KMS-11 (cell line): ENCODE results near the gene EGLN1.

Source experiments
- H2AFZ ChIP-seq: fragments of 200-600 bp; sonication (generic); 2 replicates; pipeline ENCODE4 v1.6.1; 2016; ENCODE audit warnings: antibody characterized with exemption, mixed run types, low read depth
- H3K27ac ChIP-seq: fragments of 200-600 bp; sonication (generic); 2 replicates; pipeline ENCODE4 v1.6.1; 2016; ENCODE audit warnings: mild to moderate bottlenecking, mixed run types
- H3K27me3 ChIP-seq: fragments of 200-600 bp; sonication (generic); 2 replicates; pipeline ENCODE4 v1.6.1; 2017; ENCODE audit warnings: mild to moderate bottlenecking, low read depth, mixed run types, moderate library complexity; ENCODE audit not compliant: insufficient read depth
- H3K36me3 ChIP-seq: fragments of 200-600 bp; sonication (generic); 2 replicates; pipeline ENCODE4 v1.6.1; 2017; ENCODE audit warnings: mild to moderate bottlenecking, mixed run types; ENCODE audit not compliant: insufficient read depth
- H3K4me1 ChIP-seq: fragments of 200-600 bp; sonication (generic); 2 replicates; pipeline ENCODE4 v1.6.1; 2016; ENCODE audit warnings: mild to moderate bottlenecking, low read depth, mixed run types; ENCODE audit not compliant: poor library complexity, severe bottlenecking
- H3K4me2 ChIP-seq: fragments of 200-600 bp; sonication (generic); 2 replicates; pipeline ENCODE4 v1.7.0; 2016; ENCODE audit warnings: mild to moderate bottlenecking, mixed run types
- H3K4me3 ChIP-seq: fragments of 200-600 bp; sonication (generic); IDR thresholded peaks from 2 replicates; pipeline ENCODE4 v1.6.1; 2017; ENCODE audit warnings: low read depth, low read length, mixed read lengths; ENCODE audit not compliant: insufficient read depth
- H3K79me2 ChIP-seq: fragments of 200-600 bp; sonication (generic); 2 replicates; pipeline ENCODE4 v1.6.1; 2016; ENCODE audit warnings: low read depth, mixed run types; ENCODE audit not compliant: insufficient read depth
- H3K9ac ChIP-seq: fragments of 200-600 bp; sonication (generic); 2 replicates; pipeline ENCODE4 v1.6.1; 2016; ENCODE audit warnings: mild to moderate bottlenecking, mixed run types
- H4K20me1 ChIP-seq: fragments of 200-600 bp; sonication (generic); 2 replicates; pipeline ENCODE4 v1.6.1; 2016; ENCODE audit warnings: mild to moderate bottlenecking, mixed run types; ENCODE audit not compliant: insufficient read depth
- CTCF ChIP-seq: fragments of 200-600 bp; sonication (generic); conservative IDR thresholded peaks from 2 replicates; pipeline ENCODE4 v1.6.1; 2017; ENCODE audit warnings: low read depth, mild to moderate bottlenecking, antibody characterized with exemption, low read length, moderate library complexity, mixed read lengths

EGLN1 gene

GRCh38 chr1:231357187-231357772 lies 64.8 kb downstream of the EGLN1 start:
- Histone ChIP-seq H3K4me2 (no peak overlapping the region), H3K36me3 (no peaks in the 10 kb centered on the region), H3K27ac (no peak overlapping the region), H2AFZ (no peak overlapping the region), H3K27me3 (no peaks in the 10 kb centered on the region), H3K4me1 (no peaks in the 10 kb centered on the region), H4K20me1 (no peaks in the 10 kb centered on the region; the same call in 1 of the 2 replicates), H3K9ac (no peak overlapping the region), H3K4me3 (no peak overlapping the region), H3K79me2 (no peaks in the 10 kb centered on the region)
- TF ChIP-seq CTCF: no peak

- no peak overlapping the region for H3K4me3 ChIP-seq
- H3K4me1 ChIP-seq: no peaks in the 10 kb centered on the region
- H3K79me2 ChIP-seq: no peaks in the 10 kb centered on the region
- no peaks in the 10 kb centered on the region for H3K27me3 ChIP-seq
- no peaks in the 10 kb centered on the region for H3K36me3 ChIP-seq
- H2AFZ ChIP-seq: no peak overlapping the region
- no peaks in the 10 kb centered on the region; the same call in 1 of the 2 replicates for H4K20me1 ChIP-seq
- no peak overlapping the region for H3K27ac ChIP-seq
- TF ChIP-seq CTCF: no peak
- no peak overlapping the region for H3K9ac ChIP-seq
- no peak overlapping the region for H3K4me2 ChIP-seq
Measured at GRCh38 chr1:231355171-231355570, 66.9 kb downstream of the EGLN1 start.

- no peaks in the 10 kb centered on the region for H3K4me1 ChIP-seq
- H3K4me2 ChIP-seq: no peak overlapping the region
- no peak overlapping the region for H3K27ac ChIP-seq
- H3K36me3 ChIP-seq: no peaks in the 10 kb centered on the region
- H3K27me3 ChIP-seq: no peaks in the 10 kb centered on the region
- no peak for TF ChIP-seq CTCF
- H3K9ac ChIP-seq: no peak overlapping the region
- no peaks in the 10 kb centered on the region; the same call in 1 of the 2 replicates for H4K20me1 ChIP-seq
- no peak overlapping the region for H2AFZ ChIP-seq
- H3K4me3 ChIP-seq: no peak overlapping the region
- H3K79me2 ChIP-seq: no peaks in the 10 kb centered on the region
Measured at GRCh38 chr1:231354330-231355020, 67.6 kb downstream of the EGLN1 start.

- Histone ChIP-seq H4K20me1 (no peaks in the 10 kb centered on the region), H3K27ac (no peak overlapping the region), H2AFZ (no peak overlapping the region), H3K79me2 (no peaks in the 10 kb centered on the region), H3K4me2 (no peak overlapping the region), H3K4me3 (no peak overlapping the region), H3K36me3 (no peaks in the 10 kb centered on the region), H3K4me1 (no peaks in the 10 kb centered on the region), H3K9ac (no peak overlapping the region), H3K27me3 (no peaks in the 10 kb centered on the region)
- no peak for TF ChIP-seq CTCF
Measured at GRCh38 chr1:231353086-231353485, 69.0 kb downstream of the EGLN1 start.
